GM12875 (cell line): ENCODE measurements around the gene SERPINE2.

Source experiments
- H3K4me3 ChIP-seq: one replicate; pipeline ENCODE4 v1.5.1; 2011; ENCODE audit warnings: low read depth, low read length, control low read depth
- CTCF ChIP-seq: IDR thresholded peaks from 2 replicates; pipeline ENCODE4 v1.5.1; 2011; ENCODE audit warnings: low read depth, mild to moderate bottlenecking, control low read depth, inconsistent platforms, low read length, moderate library complexity, borderline replicate concordance; ENCODE audit not compliant: insufficient read depth

The SERPINE2 gene

GRCh38 chr2:224062481-224063297 lies 23.6 kb upstream of the SERPINE2 start:
- no peak overlapping the region for H3K4me3 ChIP-seq
- no peak for TF ChIP-seq CTCF

GRCh38 chr2:224060783-224061482 lies 21.8 kb upstream of the SERPINE2 start:
- no peak overlapping the region for H3K4me3 ChIP-seq
- TF ChIP-seq CTCF, result no peak

GRCh38 chr2:224059178-224059577 lies 20.1 kb upstream of the SERPINE2 start:
- H3K4me3 ChIP-seq, result no peak overlapping the region
- no peak for TF ChIP-seq CTCF

GRCh38 chr2:224058048-224058775 lies 19.1 kb upstream of the SERPINE2 start:
- TF ChIP-seq CTCF, result no peak
- no peak overlapping the region for H3K4me3 ChIP-seq

- TF ChIP-seq CTCF, result no peak
- H3K4me3 ChIP-seq, result no peak overlapping the region
Observed at GRCh38 chr2:224056889-224057288, 17.8 kb upstream of the SERPINE2 start.

- no peak for TF ChIP-seq CTCF
- H3K4me3 ChIP-seq, result no peak overlapping the region
Observed at GRCh38 chr2:224055101-224055500, 16.0 kb upstream of the SERPINE2 start.
